ENCODE measurements around the gene C22orf39. TPM values are rescaled to one million over a fixed set of nuclear protein-coding genes. Genes with fewer than 3 reads are reported as not detected.

C22orf39 gene
- total and polyA plus RNA-seq, 10 of the 15 experiments (the other 5 are each of a cell fraction or from before 2014, with no cell fraction given), result 6.7 to 47.0 (median 26.5) TPM

GRCh38 chr22:19405652-19406051, 41.9 kb downstream of the C22orf39 start (continued):
- TF ChIP-seq NR2C2 (IDR thresholded peaks at IDR 0.05; ENCODE audit: borderline replicate concordance, control insufficient read depth, insufficient read length, low read depth), result no peak
- TF ChIP-seq EP300 (IDR thresholded peaks at IDR 0.05; ENCODE audit: borderline replicate concordance in 1 of 2, control insufficient read depth in 1 of 2, low read depth in 2 of 2, low read length in 2 of 2), result no peak

GRCh38 chr22:19405133-19405532, 42.4 kb downstream of the C22orf39 start:
- CTCF ChIA-PET, result interaction anchor here (0.9 to 1.3 kb wide), 4 partner anchors 10 to 73 kb away, joined by 3 to 4 read pairs (median 3); no protein-coding TSS in a partner anchor
- Histone ChIP-seq H3K9ac (ENCODE audit: control insufficient read depth, insufficient read depth, low read length) (no peak overlapping the region), H3K4me3 (no peak overlapping the region), H3K27ac (ENCODE audit: control insufficient read depth, insufficient read depth) (no peak overlapping the region), H3K4me1 (ENCODE audit: control insufficient read depth, insufficient read depth, low read length) (no peaks in the 10 kb centered on the region), H3K36me3 (ENCODE audit: control insufficient read depth in 2 of 2, insufficient read depth in 2 of 2, low read length in 1 of 2) (peaks cover 21 to 23% of the 10 kb centered on the region in 2 experiments; a peak in 3 of 4 replicates), H2AFZ (ENCODE audit: control insufficient read depth, low read depth, low read length) (no peak overlapping the region), H3K79me2 (ENCODE audit: control insufficient read depth, insufficient read depth, low read length) (no peaks in the 10 kb centered on the region), H4K20me1 (ENCODE audit: control insufficient read depth, insufficient read depth) (no peaks in the 10 kb centered on the region), H3K27me3 (replicated peaks in 1 of 2; ENCODE audit: control insufficient read depth in 2 of 2, insufficient read depth in 2 of 2, low read length in 1 of 2) (no peaks in the 10 kb centered on the region), H3K9me3 (replicated peaks; ENCODE audit: control insufficient read depth, insufficient read depth, low read length) (no peaks in the 10 kb centered on the region), H3K4me2 (ENCODE audit: control insufficient read depth, insufficient read depth) (no peak overlapping the region)
- in situ Hi-C loops (cut with MboI), result no loop called here
- FAIRE-seq (no peak), ATAC-seq (no peak), DNase-seq (ENCODE audit: low read depth, low spot score) (no peak)
- intact Hi-C loops (cut with micrococcal nuclease; ENCODE audit: unreplicated experiment), result no loop called here
- RAD21 ChIA-PET (ENCODE audit: unreplicated experiment), result no interaction called here
- TF ChIP-seq NR2C1 (IDR thresholded peaks at IDR 0.05) (no peak), YBX1 (IDR thresholded peaks at IDR 0.05) (no peak), EGR1 (IDR thresholded peaks at IDR 0.05; ENCODE audit: borderline replicate concordance in 1 of 2, low read depth in 2 of 2, low read length in 2 of 2) (no peak), PML (IDR thresholded peaks at IDR 0.05; ENCODE audit: low read length) (no peak), TCF12 (IDR thresholded peaks at IDR 0.05; ENCODE audit: low read depth, low read length) (no peak), JUNB (IDR thresholded peaks at IDR 0.05) (no peak), RAD21 (IDR thresholded peaks at IDR 0.05; ENCODE audit: insufficient read depth, low read depth, low read length) (no peak), TARDBP (IDR thresholded peaks at IDR 0.05; ENCODE audit: borderline replicate concordance) (no peak), ATF2 (IDR thresholded peaks at IDR 0.05; ENCODE audit: low read length) (no peak), BCL11A (IDR thresholded peaks at IDR 0.05; ENCODE audit: low read depth, low read length) (no peak), TBL1XR1 (IDR thresholded peaks at IDR 0.05; ENCODE audit: low read depth, low read length) (no peak), MYC (IDR thresholded peaks at IDR 0.05; ENCODE audit: insufficient read depth, insufficient read length, insufficient replicate concordance, low read length, severe bottlenecking) (no peak), RCOR1 (conservative IDR thresholded peaks at IDR 0.05; ENCODE audit: low read depth, low read length) (no peak)
- WGBS (ENCODE audit: insufficient coverage, insufficient replicate concordance, low lambda C conversion rate, missing lambda C conversion rate), result 86% methylated on average over 4 of the region's 4 CpGs
- no TSS peak for BruUV-seq (replicated peaks)
- POLR2A ChIA-PET, result no interaction called here
- SMC1A ChIA-PET (ENCODE audit: uncharacterized antibody, unreplicated experiment), result no interaction called here
